Measurements from ENCODE around the gene IGF2.

IGF2 gene

GRCh38 chr11:2164081-2164480, 24.9 kb upstream of the IGF2 start:
- TF ChIP-seq, protein P1, sequence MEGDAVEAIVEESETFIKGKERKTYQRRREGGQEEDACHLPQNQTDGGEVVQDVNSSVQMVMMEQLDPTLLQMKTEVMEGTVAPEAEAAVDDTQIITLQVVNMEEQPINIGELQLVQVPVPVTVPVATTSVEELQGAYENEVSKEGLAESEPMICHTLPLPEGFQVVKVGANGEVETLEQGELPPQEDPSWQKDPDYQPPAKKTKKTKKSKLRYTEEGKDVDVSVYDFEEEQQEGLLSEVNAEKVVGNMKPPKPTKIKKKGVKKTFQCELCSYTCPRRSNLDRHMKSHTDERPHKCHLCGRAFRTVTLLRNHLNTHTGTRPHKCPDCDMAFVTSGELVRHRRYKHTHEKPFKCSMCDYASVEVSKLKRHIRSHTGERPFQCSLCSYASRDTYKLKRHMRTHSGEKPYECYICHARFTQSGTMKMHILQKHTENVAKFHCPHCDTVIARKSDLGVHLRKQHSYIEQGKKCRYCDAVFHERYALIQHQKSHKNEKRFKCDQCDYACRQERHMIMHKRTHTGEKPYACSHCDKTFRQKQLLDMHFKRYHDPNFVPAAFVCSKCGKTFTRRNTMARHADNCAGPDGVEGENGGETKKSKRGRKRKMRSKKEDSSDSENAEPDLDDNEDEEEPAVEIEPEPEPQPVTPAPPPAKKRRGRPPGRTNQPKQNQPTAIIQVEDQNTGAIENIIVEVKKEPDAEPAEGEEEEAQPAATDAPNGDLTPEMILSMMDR (IDR thresholded peaks at IDR 0.05), result no peak
- no peak for TF ChIP-seq ZFX (IDR thresholded peaks at IDR 0.05; ENCODE audit: borderline replicate concordance)
- H3K27ac ChIP-seq, result no peak overlapping the region

GRCh38 chr11:2163428-2163978, 24.3 kb upstream of the IGF2 start:
- H3K27ac ChIP-seq, result no peak overlapping the region
- no peak for TF ChIP-seq ZFX (IDR thresholded peaks at IDR 0.05; ENCODE audit: borderline replicate concordance)

GRCh38 chr11:2160736-2161259, 21.6 kb upstream of the IGF2 start, which contains the start of gene INS:
INS (minus strand) TSS chr11:2161209; CDS start chr11:2160971, 238 bp downstream.
- no peak within 1 kb of the TSS for H3K27ac ChIP-seq
- no peak for TF ChIP-seq ZFX (IDR thresholded peaks at IDR 0.05; ENCODE audit: borderline replicate concordance)
- TF ChIP-seq, protein P1 (IDR thresholded peaks at IDR 0.05), result no peak

- TF ChIP-seq ZFX (IDR thresholded peaks at IDR 0.05; ENCODE audit: borderline replicate concordance), result no peak
- TF ChIP-seq, protein P1 (IDR thresholded peaks at IDR 0.05), result no peak
- no peak overlapping the region for H3K27ac ChIP-seq
Measured at GRCh38 chr11:2159536-2160413, 20.6 kb upstream of the IGF2 start.

- no peak for TF ChIP-seq ZFX (IDR thresholded peaks at IDR 0.05; ENCODE audit: borderline replicate concordance)
- TF ChIP-seq, protein P1 (IDR thresholded peaks at IDR 0.05), result no peak
- no peak overlapping the region for H3K27ac ChIP-seq
Measured at GRCh38 chr11:2158966-2159365, 19.8 kb upstream of the IGF2 start.

DNA sequence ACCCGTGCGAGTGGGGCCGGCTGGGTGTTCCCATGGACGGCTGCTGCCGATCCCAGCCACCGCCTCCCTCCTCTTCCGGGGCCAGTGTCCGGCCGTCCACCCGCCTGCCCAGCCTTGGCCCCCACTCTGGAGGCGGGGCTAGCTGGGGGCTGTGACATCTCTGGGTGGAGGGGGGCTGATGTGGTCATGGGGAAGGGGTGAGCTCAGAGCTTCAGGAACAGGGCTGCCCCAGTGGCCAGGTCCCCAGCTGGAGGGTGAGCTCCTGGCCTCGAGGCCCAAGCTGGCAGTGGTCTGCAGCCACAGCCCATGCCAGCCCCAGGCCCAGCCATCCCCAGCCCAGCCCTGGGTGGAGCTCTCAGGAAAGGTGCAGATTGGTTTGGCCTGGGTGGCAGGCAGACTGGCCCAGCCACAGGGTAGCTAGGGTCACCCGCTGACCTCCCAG, 19.1 kb upstream of the IGF2 start:
- no peak overlapping the region for H3K27ac ChIP-seq
- no peak for TF ChIP-seq ZFX (IDR thresholded peaks at IDR 0.05; ENCODE audit: borderline replicate concordance)
- TF ChIP-seq, protein P1 (IDR thresholded peaks at IDR 0.05), result no peak

DNA sequence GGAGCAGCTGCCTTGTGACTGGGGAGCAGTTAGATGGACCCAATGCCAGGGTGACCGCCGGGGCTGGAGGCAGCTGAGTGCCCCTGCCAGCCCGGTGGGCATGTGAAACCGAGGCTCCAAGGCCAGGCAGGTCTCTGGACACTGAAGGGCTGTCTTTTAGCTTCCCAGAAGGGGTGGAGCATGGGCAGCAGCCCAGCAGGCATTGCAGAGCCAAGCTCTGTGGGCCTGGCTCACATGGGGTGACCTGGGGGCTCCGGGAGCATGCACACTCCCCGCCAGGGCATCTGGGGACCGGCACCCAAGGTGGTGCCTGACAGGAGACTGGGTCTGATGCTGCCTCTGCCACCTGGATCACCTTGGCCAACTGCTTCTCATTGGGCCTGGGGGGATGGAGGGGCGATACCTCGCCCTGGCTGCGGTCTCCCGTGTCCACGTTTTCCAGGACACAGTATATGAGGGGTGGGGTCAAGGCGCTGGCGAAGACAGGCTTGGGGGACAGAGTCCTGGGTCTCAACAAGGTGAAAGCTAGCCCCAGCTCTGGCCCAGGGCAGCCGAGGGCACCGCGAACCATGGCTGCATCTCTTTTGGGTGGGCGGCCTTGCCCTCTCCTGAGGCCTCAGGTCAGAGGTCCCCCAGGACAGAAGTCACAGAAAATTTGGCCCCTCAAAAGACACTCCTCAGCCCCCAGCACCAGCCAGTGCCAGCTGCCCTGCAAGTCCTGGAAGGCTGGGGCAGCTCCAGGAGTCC, 18.3 kb upstream of the IGF2 start:
- TF ChIP-seq, protein P1 (IDR thresholded peaks at IDR 0.05), result no peak
- H3K27ac ChIP-seq, result no peak overlapping the region

Data from 22Rv1 (cell line).